Measurements from ENCODE around the gene RBM22.

RBM22 gene

DNA sequence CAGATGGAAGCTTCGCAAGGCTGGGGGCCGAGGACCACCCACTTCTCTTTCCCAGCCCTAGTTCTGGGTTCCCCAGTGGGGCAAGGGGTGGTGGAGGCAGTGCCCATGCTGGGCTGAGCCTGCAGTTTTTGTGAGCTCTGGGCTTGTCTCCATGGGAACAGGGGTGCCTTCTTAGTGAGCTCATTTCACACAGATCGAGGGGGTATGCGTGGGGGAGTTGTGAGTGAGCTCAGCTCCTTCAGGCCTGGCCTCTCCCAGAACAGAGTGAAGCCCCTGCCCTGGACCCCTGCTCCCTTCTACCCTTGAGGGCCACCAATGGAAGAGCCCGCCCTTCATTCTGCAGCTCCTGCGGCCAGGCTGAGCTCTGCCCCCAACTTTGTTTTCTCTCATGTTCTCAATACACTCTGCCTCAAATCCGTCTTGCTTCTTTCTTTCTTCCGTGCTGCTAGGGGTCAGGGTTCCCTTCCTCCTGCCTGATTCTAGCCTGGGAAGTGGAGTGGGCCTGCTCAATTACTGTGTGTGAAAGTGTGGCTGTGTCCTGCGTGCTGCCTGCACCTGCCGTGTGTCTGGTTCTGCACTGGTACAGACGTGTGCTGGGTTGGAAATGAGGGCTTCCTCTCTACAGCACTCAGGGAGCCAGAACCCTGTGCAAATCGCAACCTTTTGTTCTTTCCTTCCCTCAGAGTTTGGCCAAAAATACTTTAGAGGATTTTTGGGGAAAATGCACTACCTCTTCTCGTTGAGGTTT lies 48.8 kb downstream of the RBM22 start:
- DNase-seq = no peak

DNA sequence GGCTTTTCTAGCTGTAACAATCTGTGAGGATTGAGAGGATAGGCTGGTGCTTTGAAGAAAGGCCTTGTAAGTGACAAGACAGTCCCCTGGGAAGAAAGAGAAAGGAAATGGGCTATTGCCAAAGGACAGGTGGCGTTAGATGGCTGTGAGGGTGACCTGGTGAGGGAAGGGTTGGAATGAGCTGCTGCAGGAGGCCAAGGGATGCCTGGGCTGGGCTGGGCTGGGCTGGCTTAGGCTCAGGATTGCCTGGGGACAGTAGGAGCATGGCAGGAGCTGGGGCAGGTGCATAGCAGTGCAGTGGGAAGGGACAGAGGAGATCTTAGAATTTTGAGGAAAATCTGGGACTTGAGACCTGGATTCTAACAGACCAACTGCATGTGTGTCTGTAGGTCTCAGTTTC lies 49.5 kb downstream of the RBM22 start:
- no peak for DNase-seq

DNA sequence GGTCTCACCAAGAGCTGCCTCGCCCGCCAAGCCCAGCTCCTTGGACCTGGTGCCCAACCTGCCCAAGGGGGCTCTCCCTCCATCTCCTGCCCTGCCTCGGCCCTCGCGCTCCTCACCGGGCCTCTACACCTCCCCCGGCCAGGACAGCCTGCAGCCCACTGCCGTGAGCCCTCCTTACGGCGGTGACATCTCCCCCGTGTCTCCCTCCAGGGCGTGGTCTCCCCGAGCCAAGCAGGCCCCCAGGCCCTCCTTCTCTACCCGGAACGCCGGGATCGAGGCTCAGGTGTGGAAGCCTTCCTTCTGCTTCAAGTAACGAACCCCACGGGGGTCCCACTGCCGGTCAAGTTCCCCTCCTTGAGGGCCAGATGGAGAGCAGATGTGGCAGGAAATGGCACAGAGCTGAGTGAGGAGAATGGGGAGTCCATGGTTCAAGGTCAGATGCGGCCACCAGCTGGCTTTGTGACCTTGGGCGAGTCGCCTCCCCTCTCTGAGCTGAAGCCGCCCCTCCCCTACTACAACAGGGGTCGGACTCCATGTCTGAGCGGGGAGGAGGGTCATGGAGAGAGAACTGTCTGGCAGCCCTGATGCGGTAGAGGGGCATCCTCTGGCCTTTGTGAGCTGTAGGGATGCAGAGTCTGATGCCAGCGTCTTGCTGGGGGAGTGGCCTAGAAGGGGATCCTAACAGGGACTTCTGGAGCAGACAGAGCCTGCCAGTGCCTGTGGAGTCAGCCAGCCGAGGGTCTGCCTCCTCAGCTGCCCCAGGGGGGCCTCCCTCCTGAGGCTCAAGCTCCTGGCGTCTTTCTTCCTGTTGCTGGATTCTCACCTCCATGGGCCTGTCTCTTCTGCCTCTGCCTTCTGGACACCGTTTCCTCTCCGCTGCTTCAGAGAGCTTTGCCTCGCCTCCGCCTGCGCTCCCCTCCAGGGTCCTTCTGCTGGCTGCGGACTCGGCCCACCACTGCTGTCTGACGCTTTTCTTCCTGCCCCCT lies 50.5 kb downstream of the RBM22 start:
- DNase-seq = no peak

DNA sequence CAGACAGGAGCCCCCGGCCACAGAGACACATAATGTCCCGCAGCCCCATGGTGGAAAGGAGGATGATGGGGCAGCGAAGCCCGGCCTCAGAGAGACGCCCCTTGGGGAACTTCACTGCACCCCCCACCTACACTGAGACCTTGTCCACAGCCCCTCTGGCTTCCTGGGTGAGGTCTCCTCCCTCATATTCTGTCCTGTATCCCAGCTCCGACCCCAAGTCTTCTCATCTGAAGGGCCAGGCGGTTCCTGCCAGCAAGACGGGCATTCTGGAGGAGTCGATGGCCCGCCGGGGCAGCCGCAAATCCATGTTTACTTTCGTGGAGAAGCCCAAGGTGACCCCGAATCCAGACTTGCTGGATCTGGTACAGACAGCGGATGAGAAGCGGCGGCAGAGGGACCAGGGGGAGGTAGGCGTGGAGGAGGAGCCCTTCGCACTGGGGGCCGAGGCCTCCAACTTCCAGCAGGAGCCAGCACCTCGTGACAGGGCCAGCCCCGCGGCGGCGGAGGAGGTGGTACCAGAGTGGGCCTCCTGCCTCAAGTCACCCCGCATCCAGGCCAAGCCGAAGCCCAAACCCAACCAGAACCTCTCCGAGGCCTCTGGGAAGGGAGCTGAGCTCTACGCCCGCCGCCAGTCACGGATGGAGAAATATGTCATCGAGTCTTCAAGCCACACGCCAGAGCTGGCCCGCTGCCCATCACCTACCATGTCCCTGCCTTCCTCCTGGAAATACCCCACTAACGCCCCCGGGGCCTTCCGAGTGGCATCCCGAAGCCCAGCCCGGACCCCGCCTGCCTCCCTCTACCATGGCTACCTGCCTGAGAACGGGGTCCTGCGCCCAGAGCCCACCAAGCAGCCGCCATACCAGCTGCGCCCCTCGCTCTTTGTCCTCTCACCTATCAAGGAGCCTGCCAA lies 51.5 kb downstream of the RBM22 start:
- DNase-seq = no peak

DNA sequence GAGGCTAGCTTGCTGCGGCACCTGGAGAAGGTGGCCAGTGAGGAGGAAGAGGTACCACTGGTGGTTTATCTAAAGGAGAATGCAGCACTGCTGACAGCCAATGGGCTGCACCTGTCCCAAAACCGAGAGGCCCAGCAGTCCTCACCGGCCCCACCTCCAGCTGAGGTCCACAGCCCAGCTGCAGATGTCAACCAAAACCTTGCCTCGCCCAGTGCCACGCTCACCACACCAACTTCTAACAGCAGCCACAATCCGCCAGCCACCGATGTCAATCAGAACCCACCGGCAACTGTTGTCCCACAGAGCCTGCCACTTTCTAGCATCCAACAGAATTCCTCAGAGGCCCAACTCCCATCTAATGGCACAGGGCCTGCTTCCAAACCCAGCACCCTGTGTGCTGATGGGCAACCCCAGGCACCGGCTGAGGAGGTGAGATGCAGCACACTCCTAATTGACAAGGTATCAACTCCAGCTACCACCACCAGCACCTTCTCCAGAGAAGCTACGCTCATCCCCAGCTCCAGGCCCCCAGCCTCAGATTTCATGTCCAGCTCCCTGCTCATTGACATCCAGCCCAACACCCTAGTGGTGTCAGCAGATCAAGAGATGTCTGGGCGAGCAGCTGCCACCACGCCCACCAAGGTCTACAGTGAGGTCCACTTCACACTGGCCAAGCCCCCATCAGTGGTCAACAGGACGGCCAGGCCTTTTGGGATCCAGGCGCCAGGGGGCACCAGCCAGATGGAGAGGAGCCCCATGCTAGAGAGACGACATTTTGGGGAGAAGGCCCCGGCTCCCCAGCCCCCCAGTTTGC lies 52.4 kb downstream of the RBM22 start:
- DNase-seq = no peak

DNA sequence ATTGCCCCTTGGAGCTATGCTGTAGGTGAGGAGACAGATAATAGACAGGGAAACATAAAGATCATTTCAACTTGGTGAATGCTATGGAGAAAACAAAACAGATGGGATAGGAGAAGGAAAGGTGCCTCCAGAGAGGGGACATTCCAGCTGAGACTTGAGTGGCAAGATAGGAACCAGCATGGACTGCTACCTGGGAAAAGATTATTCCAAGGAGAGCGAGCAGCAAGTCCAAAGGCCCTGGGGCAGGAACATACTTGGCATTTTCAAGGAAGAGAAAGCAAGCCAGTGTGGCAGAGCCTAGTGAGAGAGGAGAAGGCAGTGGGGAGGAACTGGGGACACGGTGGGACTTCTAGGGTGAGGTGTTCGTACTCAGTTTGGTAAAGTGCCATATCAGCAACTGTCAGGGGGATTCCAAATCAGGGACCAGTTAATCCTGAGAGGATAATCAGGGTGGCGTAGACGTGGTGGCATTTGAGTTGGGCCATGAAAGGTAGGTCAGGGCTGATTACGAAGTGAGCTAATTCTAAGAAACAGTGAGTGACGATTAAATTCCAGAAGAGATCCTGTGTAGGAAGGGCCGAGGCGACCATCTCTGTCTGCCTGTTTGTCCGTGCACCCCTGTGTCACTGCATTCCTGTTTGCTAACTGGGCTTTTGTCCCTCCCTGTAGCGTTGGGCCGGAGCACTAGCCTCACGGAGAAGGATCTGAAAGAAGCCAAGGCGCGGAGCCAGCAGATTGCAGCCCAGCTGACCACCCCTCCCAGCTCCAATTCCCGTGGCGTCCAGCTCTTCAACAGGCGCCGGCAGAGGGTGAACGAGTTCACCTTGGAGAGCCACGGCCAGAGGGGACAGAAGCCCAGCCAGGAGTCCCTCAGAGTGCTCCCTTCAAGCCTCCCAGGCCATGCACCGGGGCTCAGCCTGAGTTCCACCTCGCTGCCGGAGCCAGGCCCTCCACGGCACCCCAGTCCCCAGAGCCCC lies 53.3 kb downstream of the RBM22 start:
- DNase-seq = no peak

DNA sequence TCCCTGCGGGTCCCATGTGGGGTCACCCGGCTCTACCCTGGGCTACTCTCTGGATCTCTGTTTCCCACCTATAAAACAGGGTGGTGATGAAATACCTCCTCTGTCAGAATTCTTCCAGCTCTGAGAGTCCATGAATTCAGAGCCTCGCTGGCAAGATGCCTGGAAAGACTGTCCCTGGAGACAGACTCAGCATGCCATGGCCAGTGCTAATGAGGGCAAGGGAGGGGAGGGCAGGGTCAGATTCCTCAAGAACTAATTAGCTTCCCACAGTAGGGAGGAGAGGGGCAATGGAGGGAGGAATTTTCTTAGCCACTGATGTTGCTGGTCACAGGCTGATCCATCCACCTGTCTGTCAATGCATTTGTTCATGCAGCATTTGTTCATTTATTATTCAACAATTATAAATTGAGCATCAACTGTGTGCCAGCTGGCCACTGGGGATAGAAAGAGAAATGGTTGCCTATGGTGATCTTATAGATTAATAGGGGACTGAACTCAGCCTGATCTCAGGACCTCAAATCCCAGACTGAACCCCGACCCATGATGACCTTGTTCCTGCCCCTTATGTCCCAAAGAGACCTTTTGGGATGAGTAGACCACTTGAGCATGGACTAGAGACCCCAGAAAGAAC lies 55.7 kb downstream of the RBM22 start:
- no peak for DNase-seq

DNA sequence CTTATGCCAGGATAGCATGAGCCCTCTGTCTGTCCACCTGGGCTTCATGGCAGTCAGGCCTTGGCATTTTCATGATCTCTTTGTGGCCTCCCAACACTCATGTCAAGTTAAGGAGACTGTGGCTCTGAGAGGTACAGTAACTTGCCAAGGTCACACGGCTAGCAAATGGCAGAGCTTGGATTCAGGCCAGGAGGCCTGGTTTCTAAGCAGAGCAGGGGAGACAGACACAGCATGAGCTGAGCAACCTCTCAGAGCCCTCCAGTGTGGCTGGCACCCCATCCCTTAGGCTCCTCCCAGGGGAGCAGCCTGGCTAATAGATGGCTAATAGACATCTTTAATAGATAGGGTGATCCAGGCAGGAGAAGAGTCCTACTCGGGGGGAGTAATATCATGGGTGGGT lies 56.3 kb downstream of the RBM22 start:
- no peak for DNase-seq

DNA sequence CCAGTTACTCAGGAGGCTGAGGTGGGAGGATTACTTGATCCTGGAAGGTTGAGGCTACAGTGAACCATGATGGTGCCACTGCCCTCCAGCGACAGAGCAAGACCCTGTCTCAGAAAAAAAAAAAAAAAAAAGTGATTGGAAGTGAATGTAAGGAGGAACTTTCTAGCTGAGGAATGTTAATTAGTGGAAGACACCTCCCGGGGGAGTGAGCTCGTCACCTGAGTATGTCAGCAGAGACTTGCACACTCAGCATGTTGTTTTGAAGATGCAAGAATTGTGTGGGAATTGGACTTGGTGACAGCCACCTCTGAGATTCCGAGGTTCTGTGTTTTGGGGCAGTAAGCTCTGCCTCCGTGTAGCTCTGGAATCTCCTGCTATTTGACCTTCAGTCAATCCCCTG lies 56.8 kb downstream of the RBM22 start:
- no peak for DNase-seq

DNA sequence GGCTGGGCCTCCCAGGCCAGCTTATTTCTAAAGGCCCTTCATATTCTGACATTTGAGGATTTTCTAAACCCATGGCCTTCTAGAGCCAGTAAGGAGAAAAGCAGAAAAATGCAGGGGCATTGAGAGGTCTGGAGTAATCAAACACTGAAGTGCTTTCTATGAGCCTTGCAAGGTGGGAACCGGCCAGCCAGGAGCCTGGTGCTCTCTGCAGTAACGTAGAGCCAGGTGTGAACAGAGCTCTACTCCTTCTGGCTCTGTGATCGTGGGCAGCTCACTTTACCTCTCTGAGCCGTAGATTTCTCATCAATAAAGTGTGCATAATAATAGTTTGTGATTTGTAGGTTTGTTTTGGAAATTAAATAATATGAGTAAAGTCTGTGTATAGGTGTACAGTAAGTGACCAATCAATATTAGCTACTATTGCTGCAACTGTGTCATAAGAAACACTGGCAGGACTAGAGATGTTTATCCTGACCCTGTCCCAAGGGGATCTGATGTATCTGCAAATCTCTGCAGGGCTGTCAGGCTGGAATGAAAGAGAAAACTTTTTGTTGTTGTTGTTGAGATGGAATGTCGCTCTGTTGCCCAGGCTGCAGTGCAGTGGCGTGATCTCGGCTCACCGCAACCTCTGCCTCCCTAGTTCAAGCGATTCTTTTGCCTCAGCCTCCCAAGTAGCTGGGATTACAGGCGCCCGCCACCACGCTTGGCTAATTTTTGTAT lies 57.7 kb downstream of the RBM22 start:
- no peak for DNase-seq

DNA sequence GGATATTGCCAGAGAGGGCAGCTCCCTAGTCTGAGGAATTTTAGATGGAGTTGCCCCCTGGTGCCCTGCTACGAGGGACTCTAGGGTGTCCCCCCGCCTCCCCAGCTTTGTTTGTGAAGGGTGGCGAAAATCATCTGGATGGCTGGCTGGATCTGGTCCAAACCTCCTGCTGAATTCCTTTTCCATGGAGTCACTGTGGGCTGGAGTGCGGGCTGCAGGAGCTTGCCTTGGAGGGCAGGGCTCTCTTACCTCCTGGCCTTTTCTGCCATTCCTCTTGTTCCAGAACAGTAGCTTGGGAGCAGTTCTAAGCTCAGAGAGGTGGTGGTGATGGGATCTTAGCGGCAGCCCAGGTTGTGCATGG lies 58.3 kb downstream of the RBM22 start:
- no peak for DNase-seq

DNA sequence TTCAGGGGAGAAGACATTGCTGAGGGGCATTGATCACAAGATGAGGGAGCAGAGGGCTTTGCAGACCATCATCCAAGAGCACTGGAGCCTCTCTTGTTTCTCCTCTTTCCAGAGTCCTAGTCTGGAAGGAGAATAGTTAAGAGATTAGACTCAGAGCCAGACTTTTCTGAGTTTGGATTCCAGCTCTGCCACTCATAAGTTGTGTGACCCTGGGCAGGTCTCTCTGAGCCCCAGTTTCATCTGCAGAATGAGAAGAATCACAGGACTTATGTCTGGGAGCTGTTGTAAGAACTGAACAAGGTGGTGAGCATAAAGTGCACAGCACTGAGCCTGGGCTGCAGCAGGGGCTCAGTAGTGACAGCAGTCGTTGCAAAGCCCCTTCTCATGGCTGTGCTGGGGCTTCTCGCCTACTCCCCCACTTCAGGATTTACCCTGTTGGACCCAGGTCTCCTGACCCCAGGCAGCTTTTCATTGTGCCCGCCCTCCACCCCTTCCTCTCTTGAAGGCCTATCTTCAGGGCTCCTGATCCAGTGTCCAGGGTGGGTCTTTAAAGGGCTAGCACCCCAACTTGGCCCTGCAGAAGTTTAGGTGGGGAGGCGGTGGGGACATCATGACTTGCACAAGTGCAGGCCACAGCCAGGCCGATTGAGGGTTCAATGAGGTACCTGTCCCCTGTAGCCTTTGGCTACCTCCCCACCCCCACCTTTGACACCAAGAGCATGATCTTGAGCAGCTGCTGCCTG lies 58.9 kb downstream of the RBM22 start:
- no peak for DNase-seq

DNA sequence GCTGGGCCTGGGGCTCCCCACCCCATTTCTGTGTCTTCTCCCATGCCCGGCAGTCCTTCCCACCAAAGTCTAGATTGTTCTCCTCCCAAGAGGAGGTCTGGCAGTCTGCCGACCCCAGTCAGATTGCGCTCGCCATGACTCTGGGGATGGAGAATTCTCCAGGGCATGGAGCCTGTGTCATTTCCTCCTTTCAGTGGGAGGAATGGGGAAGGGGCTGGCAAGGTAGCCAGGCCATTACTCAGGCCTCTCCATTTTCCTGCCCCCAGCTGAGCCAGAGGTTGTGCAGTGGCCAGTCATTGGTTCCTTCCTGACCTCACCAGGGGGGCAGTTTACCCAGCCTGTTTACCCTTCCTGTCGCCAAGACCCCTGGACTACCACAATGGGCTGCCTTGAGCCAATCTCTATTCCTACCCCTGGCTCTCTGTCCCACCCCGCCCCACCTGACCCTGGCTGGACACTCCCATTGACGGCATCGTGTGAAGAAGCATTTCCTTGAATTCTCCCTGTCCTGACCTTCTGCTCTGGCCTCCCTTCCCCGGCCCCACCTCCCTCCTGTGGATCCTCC lies 59.8 kb downstream of the RBM22 start:
- no peak for DNase-seq

All from activated naive CD4-positive, alpha-beta T cell treated with Interleukin-2 at 50 U/mL for 16 hours (primary cell).